Thyroid gland (tissue), 4 donors: ENCODE measurements around the gene CCDC15.
"Not testable (repeated sequence)": the region's sequence is repeated elsewhere in the genome, so short reads cannot be mapped to it uniquely, and the experiment has no call there.

ENCODE experiments used
- POLR2A ChIP-seq, 2 donors: fragments of 450-650 bp; IDR thresholded peaks; one replicate each; pipeline ENCODE4 v1.6.1; 2017; ENCODE audit warnings: antibody characterized with exemption in 2 of 2, mild to moderate bottlenecking in 2 of 2, moderate library complexity in 1 of 2
- TF ChIP-seq, protein P1 (sequence below), 6 experiments: fragments of 200-600 bp in 3 of 6; fragments of 450-650 bp in 3 of 6; sonication (generic) in 3 of 6; IDR thresholded peaks; one replicate each; pipeline ENCODE4 v1.5.1; 2016 to 2019; ENCODE audit warnings: antibody characterized with exemption in 6 of 6, mild to moderate bottlenecking in 2 of 6, inconsistent platforms in 1 of 6, moderate library complexity in 1 of 6

DNA sequence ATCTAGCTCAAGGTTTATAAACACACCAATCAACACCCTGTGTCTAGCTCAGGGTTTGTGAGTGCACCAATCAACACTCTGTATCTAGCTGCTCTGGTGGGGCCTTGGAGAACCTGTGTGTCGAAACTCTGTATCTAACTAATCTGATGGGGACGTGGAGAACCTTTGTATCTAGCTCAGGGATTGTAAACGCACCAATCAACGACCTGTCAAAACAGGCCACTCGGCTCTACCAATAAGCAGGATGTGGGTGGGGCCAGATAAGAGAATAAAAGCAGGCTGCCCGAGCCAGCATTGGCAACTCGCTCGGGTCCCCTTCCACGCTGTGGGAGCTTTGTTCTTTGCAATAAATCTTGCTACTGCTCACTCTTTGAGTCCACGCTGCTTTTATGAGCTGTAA, 136.1 kb downstream of the CCDC15 start:
- TF ChIP-seq, protein P1, sequence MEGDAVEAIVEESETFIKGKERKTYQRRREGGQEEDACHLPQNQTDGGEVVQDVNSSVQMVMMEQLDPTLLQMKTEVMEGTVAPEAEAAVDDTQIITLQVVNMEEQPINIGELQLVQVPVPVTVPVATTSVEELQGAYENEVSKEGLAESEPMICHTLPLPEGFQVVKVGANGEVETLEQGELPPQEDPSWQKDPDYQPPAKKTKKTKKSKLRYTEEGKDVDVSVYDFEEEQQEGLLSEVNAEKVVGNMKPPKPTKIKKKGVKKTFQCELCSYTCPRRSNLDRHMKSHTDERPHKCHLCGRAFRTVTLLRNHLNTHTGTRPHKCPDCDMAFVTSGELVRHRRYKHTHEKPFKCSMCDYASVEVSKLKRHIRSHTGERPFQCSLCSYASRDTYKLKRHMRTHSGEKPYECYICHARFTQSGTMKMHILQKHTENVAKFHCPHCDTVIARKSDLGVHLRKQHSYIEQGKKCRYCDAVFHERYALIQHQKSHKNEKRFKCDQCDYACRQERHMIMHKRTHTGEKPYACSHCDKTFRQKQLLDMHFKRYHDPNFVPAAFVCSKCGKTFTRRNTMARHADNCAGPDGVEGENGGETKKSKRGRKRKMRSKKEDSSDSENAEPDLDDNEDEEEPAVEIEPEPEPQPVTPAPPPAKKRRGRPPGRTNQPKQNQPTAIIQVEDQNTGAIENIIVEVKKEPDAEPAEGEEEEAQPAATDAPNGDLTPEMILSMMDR (IDR thresholded peaks at IDR 0.05) = not testable (repeated sequence)
- not testable (repeated sequence) for TF ChIP-seq POLR2A (IDR thresholded peaks at IDR 0.05)
